ENCODE results near the gene HSPB7.

HSPB7 gene

DNA sequence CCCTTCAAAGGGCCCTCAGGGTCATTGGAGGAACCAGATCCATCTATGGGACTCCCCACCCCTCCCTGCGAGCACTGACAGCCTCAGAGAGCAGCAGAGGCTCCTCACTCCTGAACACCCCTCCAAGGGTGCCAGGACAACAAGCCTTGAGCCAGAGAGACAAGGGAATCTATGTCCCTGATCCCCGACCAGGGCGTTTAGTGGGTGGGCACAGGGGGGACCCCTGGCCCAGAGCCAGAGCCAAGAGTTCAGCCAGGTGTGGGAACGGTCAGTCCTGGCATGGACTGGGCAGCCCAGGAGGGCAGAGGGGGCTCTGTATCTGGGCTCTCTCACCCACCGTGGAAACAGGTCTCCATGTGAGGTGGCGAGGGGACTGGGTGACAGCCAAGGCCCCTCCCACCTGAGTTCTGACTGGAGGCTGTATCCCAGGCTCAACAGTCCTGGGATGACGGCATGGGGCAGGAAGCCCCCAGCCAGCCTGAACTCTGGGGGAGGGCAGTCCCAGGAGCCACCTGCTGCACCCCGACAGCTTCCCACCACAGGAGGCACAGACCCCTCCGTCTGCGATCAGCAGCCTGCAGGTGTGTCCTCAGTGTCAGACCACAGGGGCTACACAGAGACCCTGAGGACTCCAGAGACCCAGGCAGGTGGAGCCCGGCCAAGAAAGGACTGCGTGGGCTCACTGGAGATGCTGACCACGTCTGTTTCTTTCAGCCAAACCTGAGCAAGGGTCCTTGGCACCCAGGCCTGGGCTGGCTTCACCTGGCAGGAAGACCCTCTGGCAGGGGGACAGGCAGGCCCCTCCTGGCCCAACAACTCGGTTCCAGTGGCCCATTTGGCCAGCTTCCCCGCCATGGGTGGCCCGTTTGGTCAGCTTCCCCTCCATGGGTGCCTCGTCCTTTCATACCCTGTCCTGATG lies 25.0 kb downstream of the HSPB7 start:
- no peak for TF ChIP-seq EZH2 (IDR thresholded peaks at IDR 0.05; ENCODE audit: borderline replicate concordance, low read depth, low read length, severe bottlenecking)
- TF ChIP-seq, protein P1, sequence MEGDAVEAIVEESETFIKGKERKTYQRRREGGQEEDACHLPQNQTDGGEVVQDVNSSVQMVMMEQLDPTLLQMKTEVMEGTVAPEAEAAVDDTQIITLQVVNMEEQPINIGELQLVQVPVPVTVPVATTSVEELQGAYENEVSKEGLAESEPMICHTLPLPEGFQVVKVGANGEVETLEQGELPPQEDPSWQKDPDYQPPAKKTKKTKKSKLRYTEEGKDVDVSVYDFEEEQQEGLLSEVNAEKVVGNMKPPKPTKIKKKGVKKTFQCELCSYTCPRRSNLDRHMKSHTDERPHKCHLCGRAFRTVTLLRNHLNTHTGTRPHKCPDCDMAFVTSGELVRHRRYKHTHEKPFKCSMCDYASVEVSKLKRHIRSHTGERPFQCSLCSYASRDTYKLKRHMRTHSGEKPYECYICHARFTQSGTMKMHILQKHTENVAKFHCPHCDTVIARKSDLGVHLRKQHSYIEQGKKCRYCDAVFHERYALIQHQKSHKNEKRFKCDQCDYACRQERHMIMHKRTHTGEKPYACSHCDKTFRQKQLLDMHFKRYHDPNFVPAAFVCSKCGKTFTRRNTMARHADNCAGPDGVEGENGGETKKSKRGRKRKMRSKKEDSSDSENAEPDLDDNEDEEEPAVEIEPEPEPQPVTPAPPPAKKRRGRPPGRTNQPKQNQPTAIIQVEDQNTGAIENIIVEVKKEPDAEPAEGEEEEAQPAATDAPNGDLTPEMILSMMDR (IDR thresholded peaks at IDR 0.05; ENCODE audit: borderline replicate concordance, extremely low read depth, low read length, poor library complexity, severe bottlenecking): no peak
- H3K27ac ChIP-seq (ENCODE audit: low read length): no peak overlapping the region
- H3K9me3 ChIP-seq (ENCODE audit: insufficient read depth, low read length, severe bottlenecking): no peaks in the 10 kb centered on the region

DNA sequence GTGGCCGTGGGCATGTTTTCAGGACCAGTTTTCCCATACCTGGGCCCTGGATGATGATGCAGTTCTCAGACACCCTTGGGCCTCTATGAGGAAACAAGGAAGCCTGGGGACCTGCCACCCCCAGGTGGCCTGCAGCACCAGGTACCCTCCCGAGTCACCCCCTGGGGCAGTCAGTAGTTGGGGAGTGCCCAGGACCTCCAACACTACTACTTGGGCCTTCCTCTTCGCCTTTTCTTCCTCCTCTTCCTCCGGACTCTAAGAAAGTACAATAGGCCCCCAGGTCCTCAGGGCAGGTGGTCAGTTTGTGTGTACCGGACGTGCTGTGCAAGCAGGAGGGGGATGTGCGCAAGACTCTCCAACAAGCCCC lies 25.7 kb downstream of the HSPB7 start:
- H3K4me3 ChIP-seq (ENCODE audit: low read depth in 1 of 2, low read length in 2 of 2): no peak overlapping the region
- no peaks in the 10 kb centered on the region; the same call in 1 of the 2 replicates for H4K20me1 ChIP-seq (ENCODE audit: insufficient read depth, low read length)
- no peaks in the 10 kb centered on the region for H3K27me3 ChIP-seq (ENCODE audit: insufficient read depth, low read length, poor library complexity)
- no peaks in the 10 kb centered on the region for H3K36me3 ChIP-seq (ENCODE audit: insufficient read depth, low read length)
- H3K4me1 ChIP-seq (ENCODE audit: insufficient read depth, low read length): no peaks in the 10 kb centered on the region
- no peak overlapping the region for H3K4me2 ChIP-seq (ENCODE audit: insufficient read depth, low read length)
- no peak overlapping the region for H3K27ac ChIP-seq (ENCODE audit: low read length)
- H3K9me3 ChIP-seq (ENCODE audit: insufficient read depth, low read length, severe bottlenecking): no peaks in the 10 kb centered on the region
- no peaks in the 10 kb centered on the region for H3K79me2 ChIP-seq (ENCODE audit: insufficient read depth, low read length)
- H3K9ac ChIP-seq (ENCODE audit: low read depth, low read length): no peak overlapping the region
- TF ChIP-seq, protein P1 (IDR thresholded peaks at IDR 0.05; ENCODE audit: borderline replicate concordance, extremely low read depth, low read length, poor library complexity, severe bottlenecking): no peak
- TF ChIP-seq EZH2 (IDR thresholded peaks at IDR 0.05; ENCODE audit: borderline replicate concordance, low read depth, low read length, severe bottlenecking): no peak
- no peak for ATAC-seq (ENCODE audit: insufficient read depth, low read depth)
- no peak for DNase-seq
- no peak overlapping the region for H2AFZ ChIP-seq (ENCODE audit: low read depth, low read length)

More for the DNA sequence above, 25.0 kb downstream of the HSPB7 start:
- Histone ChIP-seq H3K4me1 (ENCODE audit: insufficient read depth, low read length) (no peaks in the 10 kb centered on the region), H3K4me2 (ENCODE audit: insufficient read depth, low read length) (no peak overlapping the region), H2AFZ (ENCODE audit: low read depth, low read length) (no peak overlapping the region), H3K4me3 (ENCODE audit: low read depth in 1 of 2, low read length in 2 of 2) (no peak overlapping the region), H3K27me3 (ENCODE audit: insufficient read depth, low read length, poor library complexity) (no peaks in the 10 kb centered on the region), H3K36me3 (ENCODE audit: insufficient read depth, low read length) (no peaks in the 10 kb centered on the region), H3K79me2 (ENCODE audit: insufficient read depth, low read length) (no peaks in the 10 kb centered on the region), H3K9ac (ENCODE audit: low read depth, low read length) (no peak overlapping the region), H4K20me1 (ENCODE audit: insufficient read depth, low read length) (no peaks in the 10 kb centered on the region; the same call in 1 of the 2 replicates)
- DNase-seq: no peak
- no peak for ATAC-seq (ENCODE audit: insufficient read depth, low read depth)

DNA sequence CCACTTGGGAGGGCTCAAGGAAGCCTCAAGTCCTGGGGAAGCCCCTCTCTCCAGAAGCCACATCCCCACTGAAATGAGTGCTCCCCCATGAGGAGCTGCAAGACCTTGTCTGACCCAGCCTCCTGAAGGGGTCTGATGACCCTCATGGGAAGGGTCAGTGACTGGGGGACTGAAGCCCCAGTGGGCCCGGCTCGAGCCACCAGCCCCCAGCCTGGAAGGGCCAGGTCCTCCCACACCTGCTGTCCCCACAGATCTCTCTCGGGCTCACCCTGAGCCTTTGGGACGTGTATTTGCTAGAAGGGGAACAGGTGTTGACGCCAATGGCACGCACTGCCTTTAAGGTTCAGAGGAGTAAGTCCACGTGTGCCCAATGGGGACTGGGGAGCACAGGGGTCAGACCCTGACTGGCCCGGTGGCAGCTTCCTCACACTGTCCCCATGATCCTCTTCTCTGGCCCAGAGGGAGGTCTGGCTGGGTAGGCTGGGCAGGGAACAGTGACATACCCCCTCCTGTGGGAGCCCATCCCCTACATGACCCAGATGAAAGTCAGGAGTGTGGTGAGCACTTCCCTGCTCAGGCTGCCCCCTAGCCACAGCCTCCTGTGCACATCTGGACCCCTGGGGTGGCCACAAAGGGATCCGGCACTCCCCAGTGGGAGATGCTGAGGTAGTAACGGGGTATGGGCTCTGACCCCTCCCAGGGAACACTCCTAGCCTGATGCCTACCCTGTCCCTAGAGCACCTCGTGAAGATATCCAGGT lies 26.2 kb downstream of the HSPB7 start:
- no peak for TF ChIP-seq EZH2 (IDR thresholded peaks at IDR 0.05; ENCODE audit: borderline replicate concordance, low read depth, low read length, severe bottlenecking)
- TF ChIP-seq, protein P1 (IDR thresholded peaks at IDR 0.05; ENCODE audit: borderline replicate concordance, extremely low read depth, low read length, poor library complexity, severe bottlenecking): no peak
- Histone ChIP-seq H3K9ac (ENCODE audit: low read depth, low read length) (no peak overlapping the region), H3K4me2 (ENCODE audit: insufficient read depth, low read length) (no peak overlapping the region), H4K20me1 (ENCODE audit: insufficient read depth, low read length) (no peaks in the 10 kb centered on the region; the same call in 1 of the 2 replicates), H3K9me3 (ENCODE audit: insufficient read depth, low read length, severe bottlenecking) (no peaks in the 10 kb centered on the region), H3K27ac (ENCODE audit: low read length) (no peak overlapping the region), H3K27me3 (ENCODE audit: insufficient read depth, low read length, poor library complexity) (no peaks in the 10 kb centered on the region), H3K4me3 (ENCODE audit: low read depth in 1 of 2, low read length in 2 of 2) (no peak overlapping the region), H3K79me2 (ENCODE audit: insufficient read depth, low read length) (no peaks in the 10 kb centered on the region), H2AFZ (ENCODE audit: low read depth, low read length) (no peak overlapping the region), H3K36me3 (ENCODE audit: insufficient read depth, low read length) (no peaks in the 10 kb centered on the region), H3K4me1 (ENCODE audit: insufficient read depth, low read length) (no peaks in the 10 kb centered on the region)
- no peak for DNase-seq
- ATAC-seq (ENCODE audit: insufficient read depth, low read depth): no peak

Data from DND-41 (cell line).